ENCODE results near the gene ABHD16A.

DNA sequence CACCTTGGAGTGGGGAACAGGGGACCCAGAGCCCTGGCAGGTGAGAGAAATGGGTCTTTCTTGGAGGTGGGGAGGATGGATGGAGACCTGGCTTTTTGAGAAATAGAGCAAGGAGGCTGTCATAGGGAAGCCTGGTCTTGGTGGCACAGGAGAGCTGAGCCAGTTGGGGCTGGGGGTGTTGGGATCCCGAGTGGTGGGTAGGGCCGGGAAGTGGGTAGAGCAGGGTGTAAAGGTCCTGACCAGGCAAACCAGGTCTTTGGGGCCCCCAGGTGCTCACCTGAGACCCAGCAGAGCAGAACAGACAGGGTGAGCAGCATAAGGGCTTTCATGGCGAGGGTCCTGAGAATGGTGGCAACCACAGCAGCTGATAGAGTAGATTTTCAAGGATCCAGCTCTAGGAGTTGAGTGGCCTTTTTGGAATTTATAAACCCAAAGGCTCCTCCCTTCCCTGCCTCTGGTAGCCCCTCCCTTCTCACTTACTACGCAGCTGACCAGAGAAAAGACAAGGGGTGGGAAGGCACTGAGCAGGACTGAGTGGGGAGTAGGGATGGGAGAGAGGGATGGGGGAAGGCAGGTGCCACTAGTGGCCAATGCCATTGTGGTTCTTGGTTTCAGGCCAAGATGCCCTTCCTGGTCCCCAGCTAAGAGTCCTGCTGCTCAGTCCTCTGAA, 18.4 kb upstream of the ABHD16A start, which contains the start of gene LY6G6C:
- TF ChIP-seq CTCF (IDR thresholded peaks at IDR 0.05; ENCODE audit: poor library complexity, severe bottlenecking) (no peak), MXI1 (conservative IDR thresholded peaks at IDR 0.05; ENCODE audit: poor library complexity, severe bottlenecking) (no peak), EZH2 (IDR thresholded peaks at IDR 0.05; ENCODE audit: borderline replicate concordance, insufficient read depth, low read length, poor library complexity, severe bottlenecking) (no peak)

Data from neural cell (in vitro differentiated cells).